Thymus (tissue), 11 donors: ENCODE measurements around the gene GLRX. TPM values are rescaled to one million over a fixed set of nuclear protein-coding genes. Genes with fewer than 3 reads are reported as not detected.
A peak's percentile ranks its signal among the peaks of the same experiment; 100 is the strongest.
"Not testable (repeated sequence)": the region's sequence is repeated elsewhere in the genome, so short reads cannot be mapped to it uniquely, and the experiment has no call there.

ENCODE experiments used
- DNase-seq, 9 donors: peaks; one replicate each; pipeline ENCODE4 v3.0.0-alpha.2; 2013; ENCODE audit warnings: low spot score in 9 of 9, low read depth in 6 of 9, missing footprints in 1 of 9
- H3K27ac ChIP-seq, 2 donors: one replicate each; pipeline ENCODE4 v1.5.1; 2013; ENCODE audit warnings: control low read depth in 1 of 2, low read depth in 1 of 2, low read length in 1 of 2, mild to moderate bottlenecking in 1 of 2, moderate library complexity in 1 of 2
- H3K27me3 ChIP-seq, 2 donors: one replicate each; pipeline ENCODE4 v1.5.1; 2013; ENCODE audit warnings: low read length in 1 of 2; ENCODE audit not compliant: control insufficient read depth in 2 of 2, insufficient read depth in 1 of 2
- H3K36me3 ChIP-seq, 2 donors: one replicate each; pipeline ENCODE4 v1.5.1; 2013; ENCODE audit warnings: low read length in 1 of 2, mild to moderate bottlenecking in 1 of 2, moderate library complexity in 1 of 2; ENCODE audit not compliant: control insufficient read depth in 2 of 2, insufficient read depth in 2 of 2
- H3K4me1 ChIP-seq, 2 donors: one replicate each; pipeline ENCODE4 v1.5.1; 2013; ENCODE audit warnings: low read length in 2 of 2; ENCODE audit not compliant: control insufficient read depth in 2 of 2, insufficient read depth in 2 of 2
- H3K4me3 ChIP-seq, 2 donors: one replicate each; pipeline ENCODE4 v1.5.1; 2013; ENCODE audit warnings: low read length in 2 of 2, control low read depth in 1 of 2, mild to moderate bottlenecking in 1 of 2
- H3K9me3 ChIP-seq, 2 donors: one replicate each; pipeline ENCODE4 v1.5.1; 2013; ENCODE audit warnings: low read length in 1 of 2, mild to moderate bottlenecking in 1 of 2; ENCODE audit not compliant: control insufficient read depth in 2 of 2, insufficient read depth in 1 of 2
- WGBS: extraction: QIAGEN DNeasy Blood & Tissue Kit; methylation state at CpG from one replicate; pipeline ENCODE4 v1.1.7; 2013; 5-methylcytosine and 5-hydroxymethylcytosine counted together
- polyA plus RNA-seq: library from polyadenylated mRNA; stranded (reverse); fragments of 200-250 nt; gene quantifications from one replicate; pipeline ENCODE4 v1.2.3, GENCODE V29; 2013
- total RNA-seq: library from RNA; stranded (reverse); fragments of 120-200 nt; gene quantifications from one replicate; pipeline ENCODE4 v1.2.4, GENCODE V29; 2013
- donor health status: healthy.

GLRX gene
- total and polyA plus RNA-seq, 2 donors = 52.4 to 119 TPM

DNA sequence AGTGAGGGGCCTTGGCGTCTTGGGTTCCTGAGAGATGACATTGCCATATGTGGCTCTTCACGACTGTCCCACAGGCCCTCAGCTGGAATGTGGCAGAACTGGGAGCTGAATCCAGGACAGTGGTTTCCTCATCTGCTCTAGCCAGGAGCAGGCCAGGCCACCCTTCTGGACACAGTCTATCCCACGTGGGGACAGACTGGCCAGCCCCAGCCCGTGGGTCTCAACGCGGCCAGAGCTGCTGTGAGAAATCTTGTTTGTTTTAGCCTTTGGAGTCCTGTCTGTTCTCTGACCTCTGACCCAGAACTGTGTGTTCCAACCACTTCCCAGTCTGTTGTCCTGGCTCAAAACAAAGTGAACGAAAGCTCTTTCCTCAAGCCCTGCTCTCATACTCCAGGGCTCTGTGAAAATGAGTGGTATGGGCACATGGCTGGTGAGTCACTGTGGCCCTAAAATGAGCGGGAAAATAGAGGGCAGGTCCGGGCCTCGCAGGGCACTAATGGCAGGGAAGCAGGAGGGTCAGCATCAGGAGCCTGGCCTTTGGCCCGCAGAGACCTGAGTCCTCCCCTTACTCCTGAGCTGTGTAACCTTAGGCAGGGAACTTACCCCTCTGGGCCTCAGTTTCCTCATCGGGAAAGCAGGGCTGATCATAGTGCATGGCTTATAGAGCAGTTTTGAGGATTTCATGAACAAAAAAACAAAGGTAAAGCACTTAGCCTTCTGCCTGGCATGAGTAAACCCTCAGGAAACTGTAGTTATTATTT lies 34.8 kb upstream of the GLRX start:
- Histone ChIP-seq H3K27ac (no peak overlapping the region), H3K9me3 (no peaks in the 10 kb centered on the region), H3K4me3 (no peak overlapping the region), H3K27me3 (no peaks in the 10 kb centered on the region), H3K4me1 (peaks cover 0 to 13% of the 10 kb centered on the region in 2 donors), H3K36me3 (no peaks in the 10 kb centered on the region)
- 95% methylated on average over 12 of the region's 12 CpGs for WGBS
- no peak for DNase-seq

DNA sequence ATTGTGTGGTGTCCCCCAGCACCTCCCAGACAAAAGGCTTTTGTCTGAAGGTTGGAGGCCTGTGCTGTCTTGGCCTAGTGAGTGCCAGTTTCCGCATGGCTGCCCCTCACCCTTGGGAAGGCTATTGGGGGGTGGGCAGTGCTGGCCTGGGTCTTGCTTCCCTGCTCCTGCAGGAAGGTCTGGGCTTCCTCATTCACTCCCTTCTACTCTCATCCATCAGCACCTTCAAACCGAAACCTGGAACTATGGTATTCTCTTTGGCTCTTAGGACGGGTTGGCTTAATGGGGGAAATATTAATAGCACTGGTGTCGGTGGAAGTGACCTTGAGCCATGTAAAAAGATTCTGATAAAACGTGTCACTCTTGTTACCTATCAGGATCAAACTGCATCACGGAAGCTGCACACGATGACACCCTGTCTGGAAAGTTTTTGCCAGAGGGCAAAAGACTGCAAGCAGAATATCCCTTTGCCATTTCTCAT lies 34.0 kb upstream of the GLRX start:
- no peak overlapping the region for H3K27ac ChIP-seq
- H3K4me1 ChIP-seq = peaks cover 0 to 13% of the 10 kb centered on the region in 2 donors
- 96% methylated on average over 7 of the region's 7 CpGs for WGBS
- no peaks in the 10 kb centered on the region for H3K27me3 ChIP-seq
- H3K36me3 ChIP-seq = no peaks in the 10 kb centered on the region
- no peaks in the 10 kb centered on the region for H3K9me3 ChIP-seq
- DNase-seq = no peak
- no peak overlapping the region for H3K4me3 ChIP-seq

DNA sequence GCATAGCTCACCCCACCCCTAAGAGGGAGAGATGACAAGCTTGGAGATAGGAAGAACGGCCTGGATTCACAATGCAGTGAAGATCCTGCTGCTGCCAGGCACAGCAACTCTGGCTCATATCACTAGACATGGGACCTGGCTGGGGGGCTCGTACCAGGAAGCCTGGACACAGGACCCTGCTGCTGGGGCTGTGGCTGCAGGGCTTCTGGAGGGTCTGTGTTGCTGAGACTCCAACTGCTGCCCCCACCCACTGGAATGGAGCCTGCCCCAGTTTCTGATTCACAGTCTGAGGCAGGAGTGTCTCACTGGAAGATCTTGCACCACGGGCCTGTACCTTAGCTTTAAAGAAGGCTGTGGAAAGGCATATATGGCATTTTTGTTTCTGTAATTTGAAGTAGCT lies 31.0 kb upstream of the GLRX start:
- H3K4me3 ChIP-seq = no peak overlapping the region
- WGBS = 93% methylated on average over 3 of the region's 3 CpGs
- peaks cover 0 to 2% of the 10 kb centered on the region in 2 donors for H3K4me1 ChIP-seq
- no peaks in the 10 kb centered on the region for H3K36me3 ChIP-seq
- no peak overlapping the region for H3K27ac ChIP-seq
- DNase-seq = no peak
- no peaks in the 10 kb centered on the region for H3K9me3 ChIP-seq
- H3K27me3 ChIP-seq = no peaks in the 10 kb centered on the region

DNA sequence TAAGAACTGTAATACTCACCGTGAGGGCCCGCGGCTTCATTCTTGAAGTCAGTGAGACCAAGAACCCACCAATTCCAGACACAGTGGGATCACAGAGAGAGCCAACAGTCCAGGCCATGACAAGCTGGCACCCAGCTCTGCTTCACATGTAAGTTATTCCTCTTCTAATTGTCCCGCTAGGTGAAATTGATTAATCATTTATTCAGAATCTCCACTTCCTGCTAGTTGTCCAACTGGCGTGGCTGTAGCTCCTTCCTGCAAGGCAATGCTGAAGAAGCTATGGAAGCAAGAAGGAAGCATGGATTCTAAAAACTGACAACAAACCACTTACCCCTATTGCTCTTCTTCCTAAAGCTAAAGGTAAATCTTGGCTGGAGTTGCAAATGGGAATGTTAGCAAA lies 30.0 kb upstream of the GLRX start:
- no peaks in the 10 kb centered on the region for H3K4me1 ChIP-seq
- 94% methylated on average over 5 of the region's 5 CpGs for WGBS
- DNase-seq = no peak
- no peak overlapping the region for H3K4me3 ChIP-seq
- H3K27me3 ChIP-seq = no peaks in the 10 kb centered on the region
- no peaks in the 10 kb centered on the region for H3K36me3 ChIP-seq
- no peak overlapping the region for H3K27ac ChIP-seq
- H3K9me3 ChIP-seq = no peaks in the 10 kb centered on the region

DNA sequence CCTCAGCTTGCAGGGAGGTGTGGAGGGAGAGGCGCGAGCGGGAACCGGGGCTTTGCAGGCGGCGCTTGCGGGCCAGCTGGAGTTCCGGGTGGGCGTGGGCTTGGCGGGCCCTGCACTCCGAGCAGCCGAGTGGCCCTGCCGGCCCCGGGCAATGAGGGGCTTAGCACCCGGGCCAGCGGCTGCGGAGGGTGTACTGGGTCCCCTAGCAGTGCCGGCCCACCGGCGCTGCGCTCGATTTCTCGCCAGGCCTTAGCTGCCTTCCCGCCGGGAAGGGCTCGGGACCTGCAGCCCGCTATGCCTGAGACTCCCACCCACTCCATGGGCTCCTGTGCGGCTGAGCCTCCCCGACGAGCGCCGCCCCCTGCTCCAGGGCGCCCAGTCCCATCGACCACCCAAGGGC lies 28.6 kb upstream of the GLRX start:
- H3K4me1 ChIP-seq, H3K36me3 ChIP-seq, H3K27ac ChIP-seq, DNase-seq, H3K27me3 ChIP-seq, H3K9me3 ChIP-seq, H3K4me3 ChIP-seq: not testable (repeated sequence)
- WGBS = 98% methylated on average over 34 of the region's 34 CpGs

DNA sequence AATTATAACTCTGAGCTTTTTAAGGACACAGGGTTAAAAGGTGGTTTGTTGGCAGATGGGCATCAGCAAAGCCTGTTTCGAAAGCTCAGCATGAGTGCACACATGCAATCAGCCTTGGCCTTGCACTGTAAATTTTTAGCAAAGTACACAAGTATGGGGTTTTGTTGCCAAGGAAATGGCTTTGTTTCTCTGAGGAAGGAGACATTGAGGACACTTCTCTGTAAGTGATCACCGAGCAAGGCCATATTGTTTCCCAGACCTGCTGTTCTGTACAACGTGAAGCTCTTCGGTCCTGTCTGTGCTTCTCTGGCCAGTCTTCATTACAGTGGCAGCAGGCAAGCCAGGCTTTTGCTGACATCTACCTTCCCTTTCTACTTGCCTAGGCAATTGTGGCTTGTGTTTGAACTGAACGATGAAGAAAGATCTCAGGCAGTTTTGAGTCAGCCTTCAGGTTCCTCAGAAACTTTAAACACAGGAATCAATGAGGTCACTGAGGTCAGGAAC lies 27.9 kb upstream of the GLRX start:
- no peaks in the 10 kb centered on the region for H3K4me1 ChIP-seq
- H3K4me3 ChIP-seq = no peak overlapping the region
- no peak overlapping the region for H3K27ac ChIP-seq
- H3K36me3 ChIP-seq = no peaks in the 10 kb centered on the region
- no peaks in the 10 kb centered on the region for H3K27me3 ChIP-seq
- H3K9me3 ChIP-seq = no peaks in the 10 kb centered on the region
- DNase-seq = no peak
- WGBS = 95% methylated on average over 5 of the region's 5 CpGs

DNA sequence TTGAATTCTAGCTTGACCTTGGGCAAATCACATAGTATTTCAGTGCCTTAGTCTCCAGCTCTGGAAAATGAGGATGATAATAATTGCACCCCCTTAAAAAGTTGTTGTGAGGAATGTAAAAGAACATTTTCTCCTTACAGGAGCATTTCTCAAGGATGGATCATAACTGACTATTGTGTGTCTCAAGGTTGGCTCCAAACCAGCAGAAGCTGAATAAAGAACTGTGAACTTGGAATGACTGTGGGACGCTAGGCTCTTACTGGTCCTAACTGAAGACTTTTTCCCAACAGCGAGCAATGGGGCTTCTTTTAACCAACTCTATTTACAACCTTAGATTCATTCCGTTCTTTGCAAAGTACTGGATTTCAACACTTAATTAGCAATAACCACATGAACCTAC lies 26.2 kb upstream of the GLRX start:
- H3K4me1 ChIP-seq = no peaks in the 10 kb centered on the region
- no peak for DNase-seq
- no peaks in the 10 kb centered on the region for H3K9me3 ChIP-seq
- H3K27ac ChIP-seq = no peak overlapping the region
- 77% methylated on average over 3 of the region's 3 CpGs for WGBS
- H3K27me3 ChIP-seq = no peaks in the 10 kb centered on the region
- no peak overlapping the region for H3K4me3 ChIP-seq
- H3K36me3 ChIP-seq = no peaks in the 10 kb centered on the region

DNA sequence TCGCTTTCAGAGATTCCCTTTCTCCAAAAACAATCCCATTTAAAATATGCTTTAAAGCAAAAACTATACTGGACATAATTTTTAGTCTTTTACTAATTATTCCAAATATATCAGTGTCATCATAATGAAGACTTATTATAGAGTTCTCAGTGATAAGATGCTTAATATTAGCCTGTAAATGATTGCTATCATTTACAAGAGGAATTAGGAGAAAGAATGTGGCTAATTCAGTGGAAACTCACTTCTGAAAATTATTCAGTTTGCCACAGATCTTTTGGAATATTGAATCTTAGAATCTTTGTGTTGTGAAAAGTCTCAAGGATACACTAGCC lies 24.7 kb upstream of the GLRX start:
- H3K27ac ChIP-seq = no peak overlapping the region
- DNase-seq = no peak
- no peaks in the 10 kb centered on the region for H3K36me3 ChIP-seq
- peaks cover 6 to 12% of the 10 kb centered on the region in 2 donors for H3K4me1 ChIP-seq
- WGBS = 29% methylated on average over 1 of the region's 1 CpG
- no peaks in the 10 kb centered on the region for H3K9me3 ChIP-seq
- no peak overlapping the region for H3K4me3 ChIP-seq
- no peaks in the 10 kb centered on the region for H3K27me3 ChIP-seq

DNA sequence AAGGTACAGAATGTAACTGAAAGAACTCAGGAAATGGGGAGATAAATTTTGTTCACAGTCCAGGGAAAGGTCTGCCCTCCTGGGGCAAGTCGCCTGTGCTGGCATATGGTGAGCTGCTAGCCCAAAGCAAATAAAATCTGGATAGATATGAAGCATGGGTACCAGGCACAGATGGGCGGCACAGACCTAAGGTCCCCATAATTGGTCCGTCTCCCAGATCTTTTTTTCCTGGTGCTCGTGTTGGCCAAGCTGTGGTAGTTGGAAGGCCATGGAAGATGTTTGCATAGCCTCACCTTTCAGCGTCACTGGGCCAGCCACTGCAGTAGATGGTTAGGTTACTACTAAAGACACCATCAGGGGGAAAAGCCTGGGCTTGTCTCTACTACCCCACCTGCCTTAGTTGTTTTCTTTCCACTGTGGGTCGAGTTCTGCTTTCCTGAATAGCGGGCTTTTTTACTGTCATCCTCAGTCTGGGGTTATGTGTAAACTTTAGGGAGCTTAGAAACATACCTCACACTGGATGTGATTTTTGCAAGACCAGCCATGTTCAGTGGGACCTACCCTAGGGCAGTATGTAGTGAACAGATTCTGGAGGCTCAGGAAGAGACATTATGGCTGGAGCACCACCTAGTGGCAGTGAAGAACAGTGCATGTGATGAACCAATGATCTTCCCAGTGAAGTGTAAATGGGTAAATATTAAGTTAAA lies 24.2 kb upstream of the GLRX start:
- DNase-seq = peak in 6 of 9 donors; percentile 44 to 82 (median 64)
- no peaks in the 10 kb centered on the region for H3K9me3 ChIP-seq

More for the DNA sequence above, 24.2 kb upstream of the GLRX start:
- Histone ChIP-seq H3K36me3 (no peaks in the 10 kb centered on the region), H3K4me3 (no peak overlapping the region), H3K27me3 (no peaks in the 10 kb centered on the region), H3K27ac (no peak overlapping the region), H3K4me1 (peaks cover 6 to 12% of the 10 kb centered on the region in 2 donors)
- WGBS = 85% methylated on average over 7 of the region's 7 CpGs
